Right lobe of liver (tissue), 6 donors: ENCODE results near the gene TRIM24. TPM values are rescaled to one million over a fixed set of nuclear protein-coding genes. Genes with fewer than 3 reads are reported as not detected.

Experiments
- ATAC-seq, 4 donors: fragments of 200-7000 bp; cut with Tn5 transposase; one replicate each; pipeline ENCODE4 v1.9.1; 2020; ENCODE audit warnings: mild to moderate bottlenecking in 4 of 4, moderate library complexity in 4 of 4
- DNase-seq, 3 donors: peaks; one replicate each; pipeline ENCODE4 v3.0.0-alpha.2; 2020
- H3K27ac ChIP-seq, 3 donors: fragments of 200-600 bp; one replicate each; pipeline ENCODE4 v1.8.0; 2022
- H3K27me3 ChIP-seq, 2 donors: fragments of 200-600 bp; one replicate each; pipeline ENCODE4 v1.8.0; 2022
- H3K36me3 ChIP-seq, 4 donors: fragments of 200-600 bp; sonication (generic) in 1 of 4; one replicate each; pipeline versions ENCODE4 v1.5.1 to v1.8.0; 2017 to 2022; ENCODE audit warnings: control low read depth in 1 of 4
- H3K4me1 ChIP-seq, 4 donors: fragments of 200-600 bp; sonication (generic) in 1 of 4; one replicate each; pipeline versions ENCODE4 v1.5.1 to v1.8.0; 2017 to 2022; ENCODE audit warnings: control low read depth in 1 of 4
- H3K4me3 ChIP-seq, 3 donors: fragments of 200-600 bp; one replicate each; pipeline ENCODE4 v1.8.0; 2022
- H3K9me3 ChIP-seq, 4 donors: fragments of 200-600 bp; sonication (generic) in 1 of 4; one replicate each; pipeline versions ENCODE4 v1.5.1 to v1.8.0; 2017 to 2022; ENCODE audit warnings: control low read depth in 1 of 4
- POLR2A ChIP-seq: fragments of 450-650 bp; IDR thresholded peaks from one replicate; pipeline ENCODE4 v1.6.1; 2017; ENCODE audit warnings: antibody characterized with exemption, mild to moderate bottlenecking
- WGBS: methylation state at CpG from one replicate; pipeline ENCODE4 v1.1.6; 2018; ENCODE audit warnings: low coverage, low lambda C conversion rate; ENCODE audit not compliant: insufficient coverage; ENCODE audit errors: missing lambda C conversion rate; 5-methylcytosine and 5-hydroxymethylcytosine counted together
- intact Hi-C, 2 donors: fragments of 100-400 bp; cut with DNase I; formaldehyde crosslinking; loops; one replicate each; pipeline versions ENCODE4 v1.11.2 to v1.14.1; 2022
- total RNA-seq, 6 experiments: library from RNA; depleted of rRNA in 2 of 6; stranded (reverse); fragments of >200 nt in 2 of 6; fragmentation: NEBNext Ultra II Directional in 3 of 6; extraction: Animal tissue kit (Norgen Biotek cat#: 25700) in 3 of 6; gene quantifications; one replicate each; pipeline versions ENCODE4 v1.1.0 to v1.2.4, GENCODE V29; 2016 to 2023
- TF ChIP-seq, protein P1 (sequence below), 4 donors: fragments of 200-600 bp in 3 of 4; fragments of 450-650 bp in 1 of 4; IDR thresholded peaks; one replicate each; pipeline versions ENCODE4 v1.5.1 to v1.8.0; 2016 to 2022; ENCODE audit warnings: antibody characterized with exemption in 4 of 4, mild to moderate bottlenecking in 2 of 4
- donor health status: DM: no; HTN: yes; CAD: no.
- donor health status: DM: no; HTN: no; CAD: no.
- donor health status: DM: no; HTN: no; CAD: no.
- donor health status: DM: no; HTN: yes; CAD: no.
- donor health status: DM: no; HTN: yes; CAD: no.

The TRIM24 gene
- total RNA-seq, 6 experiments from 2014 or later: 14.5 to 18.9 (median 16.5) TPM

DNA sequence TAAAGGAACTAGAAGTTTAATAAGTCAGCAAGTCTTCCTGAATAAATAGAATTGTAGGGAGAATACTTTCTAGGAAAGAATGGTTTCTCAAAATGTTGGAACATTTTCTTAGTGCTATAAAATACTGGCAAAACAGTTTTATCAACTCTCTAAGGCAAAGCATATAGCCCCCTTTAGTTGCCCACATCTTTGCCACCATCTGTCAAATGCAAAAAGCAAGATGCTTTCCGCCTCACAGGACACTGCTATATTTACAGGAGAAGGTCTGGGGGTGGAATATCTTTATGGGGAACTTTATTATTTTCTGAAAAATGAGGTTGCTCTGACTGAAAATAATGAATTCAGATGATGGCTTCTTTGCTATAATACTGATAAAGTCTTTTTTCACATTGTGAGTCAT, 162.8 kb downstream of the TRIM24 start:
- Histone ChIP-seq H3K9me3 (no peaks in the 10 kb centered on the region), H3K27ac (no peak overlapping the region), H3K4me1 (peaks cover 0 to 4% (median 0%) of the 10 kb centered on the region in 4 donors), H3K4me3 (no peak overlapping the region), H3K36me3 (no peaks in the 10 kb centered on the region), H3K27me3 (no peaks in the 10 kb centered on the region)
- 71% methylated on average over 1 of the region's 1 CpG for WGBS
- no peak for ATAC-seq
- no peak for DNase-seq
- TF ChIP-seq, protein P1, sequence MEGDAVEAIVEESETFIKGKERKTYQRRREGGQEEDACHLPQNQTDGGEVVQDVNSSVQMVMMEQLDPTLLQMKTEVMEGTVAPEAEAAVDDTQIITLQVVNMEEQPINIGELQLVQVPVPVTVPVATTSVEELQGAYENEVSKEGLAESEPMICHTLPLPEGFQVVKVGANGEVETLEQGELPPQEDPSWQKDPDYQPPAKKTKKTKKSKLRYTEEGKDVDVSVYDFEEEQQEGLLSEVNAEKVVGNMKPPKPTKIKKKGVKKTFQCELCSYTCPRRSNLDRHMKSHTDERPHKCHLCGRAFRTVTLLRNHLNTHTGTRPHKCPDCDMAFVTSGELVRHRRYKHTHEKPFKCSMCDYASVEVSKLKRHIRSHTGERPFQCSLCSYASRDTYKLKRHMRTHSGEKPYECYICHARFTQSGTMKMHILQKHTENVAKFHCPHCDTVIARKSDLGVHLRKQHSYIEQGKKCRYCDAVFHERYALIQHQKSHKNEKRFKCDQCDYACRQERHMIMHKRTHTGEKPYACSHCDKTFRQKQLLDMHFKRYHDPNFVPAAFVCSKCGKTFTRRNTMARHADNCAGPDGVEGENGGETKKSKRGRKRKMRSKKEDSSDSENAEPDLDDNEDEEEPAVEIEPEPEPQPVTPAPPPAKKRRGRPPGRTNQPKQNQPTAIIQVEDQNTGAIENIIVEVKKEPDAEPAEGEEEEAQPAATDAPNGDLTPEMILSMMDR (IDR thresholded peaks at IDR 0.05): no peak
- TF ChIP-seq POLR2A: no peak
- intact Hi-C loops: no loop called here

DNA sequence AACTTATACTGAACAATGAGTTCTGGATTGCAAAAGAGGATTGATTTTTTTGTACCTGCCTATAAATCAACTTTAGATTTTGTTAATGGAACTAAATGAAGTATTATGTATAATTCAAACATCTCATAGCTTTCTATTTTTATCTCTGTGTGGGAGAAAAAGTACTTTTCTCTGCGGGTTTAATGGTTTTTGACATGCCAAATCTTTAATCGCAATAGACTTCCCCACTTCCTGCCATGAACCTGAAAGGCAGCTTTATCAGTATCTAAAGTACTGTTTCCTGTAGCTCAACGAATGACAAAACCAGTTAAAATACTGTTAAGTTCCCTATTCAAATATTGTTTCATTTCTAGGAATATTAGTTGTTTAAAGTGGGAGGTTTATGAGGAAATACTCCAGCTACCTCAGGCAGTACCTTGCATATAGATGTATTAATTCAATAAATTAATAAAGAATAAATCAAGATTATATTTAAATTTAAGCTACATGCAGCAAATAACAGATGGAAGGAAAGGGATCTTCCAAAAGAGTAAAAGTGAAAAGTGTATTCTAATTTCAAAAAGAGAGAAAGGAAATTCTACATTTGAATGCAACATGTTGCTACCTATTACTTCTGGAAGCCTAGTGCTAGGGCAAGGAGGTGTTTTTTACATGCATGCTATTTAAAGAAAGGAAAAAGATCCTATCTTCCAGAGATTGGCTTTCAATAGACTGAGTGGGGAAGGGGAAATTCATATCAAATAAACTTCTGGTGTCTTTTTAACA, 165.2 kb downstream of the TRIM24 start:
- DNase-seq (no peak), ATAC-seq (no peak)
- intact Hi-C loops: no loop called here
- TF ChIP-seq, protein P1 (IDR thresholded peaks at IDR 0.05): no peak
- no peak for TF ChIP-seq POLR2A
- Histone ChIP-seq H3K36me3 (no peaks in the 10 kb centered on the region), H3K27me3 (no peaks in the 10 kb centered on the region), H3K4me1 (no peaks in the 10 kb centered on the region), H3K9me3 (no peaks in the 10 kb centered on the region), H3K4me3 (no peak overlapping the region), H3K27ac (no peak overlapping the region)
- 29% methylated on average over 3 of the region's 3 CpGs for WGBS

DNA sequence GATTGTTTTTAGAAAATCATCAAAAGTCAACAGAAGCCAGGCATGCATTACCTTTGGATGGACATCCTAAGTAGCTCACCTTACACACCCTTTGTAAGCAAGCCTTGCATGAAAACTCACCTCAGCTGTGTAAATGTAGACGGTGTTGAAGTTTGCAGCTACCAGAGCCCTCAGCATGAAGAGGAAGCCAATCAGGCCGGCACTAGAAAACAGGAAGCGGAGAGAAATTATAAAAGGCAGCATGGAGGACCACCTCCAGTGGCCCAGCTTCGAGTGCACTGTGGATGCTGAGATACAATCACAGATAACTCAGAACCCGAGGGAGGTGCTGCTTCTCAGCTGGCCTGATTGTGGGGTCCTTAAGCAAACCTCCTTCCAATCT, 165.8 kb downstream of the TRIM24 start:
- H3K27ac ChIP-seq: no peak overlapping the region
- no peaks in the 10 kb centered on the region for H3K36me3 ChIP-seq
- TF ChIP-seq, protein P1 (IDR thresholded peaks at IDR 0.05): no peak
- no peak for TF ChIP-seq POLR2A
- no peaks in the 10 kb centered on the region for H3K9me3 ChIP-seq
- DNase-seq (no peak), ATAC-seq (no peak)
- 67% methylated on average over 3 of the region's 5 CpGs for WGBS
- no peaks in the 10 kb centered on the region for H3K27me3 ChIP-seq
- H3K4me3 ChIP-seq: no peak overlapping the region
- intact Hi-C loops: no loop called here
- H3K4me1 ChIP-seq: no peaks in the 10 kb centered on the region

DNA sequence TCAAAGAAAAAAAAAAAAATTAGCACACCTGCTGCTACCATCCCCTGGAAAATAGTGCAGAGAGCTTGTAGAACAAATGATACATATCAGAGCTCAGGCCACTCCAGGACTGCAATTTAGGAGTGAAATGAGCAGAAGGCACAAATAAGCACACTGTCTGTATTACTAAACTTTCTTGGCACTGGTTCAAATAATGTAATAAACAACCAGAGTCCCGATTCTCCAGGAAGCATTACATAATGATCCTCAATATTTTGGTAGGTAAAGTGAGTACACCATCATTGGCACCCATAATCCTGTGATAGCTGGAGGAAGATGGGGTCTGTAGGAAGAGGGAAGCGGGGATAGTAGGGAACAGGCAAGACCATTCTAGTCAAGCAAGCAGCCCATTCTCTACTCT, 166.8 kb downstream of the TRIM24 start:
- intact Hi-C loops: no loop called here
- no peaks in the 10 kb centered on the region for H3K27me3 ChIP-seq
- no peaks in the 10 kb centered on the region for H3K36me3 ChIP-seq
- DNase-seq (no peak), ATAC-seq (peak in 3 of 4 donors; percentile 17 to 42 (median 24))
- H3K4me1 ChIP-seq: no peaks in the 10 kb centered on the region
- no peak overlapping the region for H3K27ac ChIP-seq
- no peak overlapping the region for H3K4me3 ChIP-seq
- TF ChIP-seq, protein P1 (IDR thresholded peaks at IDR 0.05): no peak
- TF ChIP-seq POLR2A: no peak
- no peaks in the 10 kb centered on the region for H3K9me3 ChIP-seq
- 57% methylated on average over 2 of the region's 2 CpGs for WGBS
